Stimulated activated CD4-positive, alpha-beta T cell treated with anti-CD3 and anti-CD28 coated beads, Interleukin-4, amount 100 ng/mL, for 48 hours (primary cell): ENCODE data around the gene MACROD2.

Source experiments
- DNase-seq, 2 donors: peaks; one replicate each; pipeline ENCODE4 v3.0.0-alpha.2; 2020; ENCODE audit warnings: low read depth in 2 of 2

MACROD2 gene

GRCh38 chr20:14758356-14758755, 763.0 kb downstream of the MACROD2 start:
- no peak for DNase-seq

DNA sequence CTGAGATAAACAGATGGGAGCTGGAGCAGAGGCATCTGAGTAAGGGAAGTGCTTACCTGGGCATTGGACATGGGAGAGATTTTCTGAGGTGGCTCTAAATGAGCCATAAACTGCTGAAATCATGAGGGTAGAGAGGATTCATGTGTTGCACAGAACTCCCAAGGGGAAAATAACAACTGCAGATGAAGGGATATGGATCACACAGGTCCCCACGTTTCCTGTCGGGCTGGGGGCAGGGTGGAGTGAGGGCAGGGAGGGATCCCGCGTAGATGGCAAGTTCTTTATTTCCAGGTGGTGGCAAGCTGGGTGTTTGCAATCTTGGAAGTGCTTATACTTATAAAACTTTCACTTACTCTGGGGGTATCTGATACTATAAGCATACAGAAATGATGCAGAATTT, 764.7 kb downstream of the MACROD2 start:
- DNase-seq, result no peak

- no peak for DNase-seq
Measured at GRCh38 chr20:14761903-14762302, 766.6 kb downstream of the MACROD2 start.

DNA sequence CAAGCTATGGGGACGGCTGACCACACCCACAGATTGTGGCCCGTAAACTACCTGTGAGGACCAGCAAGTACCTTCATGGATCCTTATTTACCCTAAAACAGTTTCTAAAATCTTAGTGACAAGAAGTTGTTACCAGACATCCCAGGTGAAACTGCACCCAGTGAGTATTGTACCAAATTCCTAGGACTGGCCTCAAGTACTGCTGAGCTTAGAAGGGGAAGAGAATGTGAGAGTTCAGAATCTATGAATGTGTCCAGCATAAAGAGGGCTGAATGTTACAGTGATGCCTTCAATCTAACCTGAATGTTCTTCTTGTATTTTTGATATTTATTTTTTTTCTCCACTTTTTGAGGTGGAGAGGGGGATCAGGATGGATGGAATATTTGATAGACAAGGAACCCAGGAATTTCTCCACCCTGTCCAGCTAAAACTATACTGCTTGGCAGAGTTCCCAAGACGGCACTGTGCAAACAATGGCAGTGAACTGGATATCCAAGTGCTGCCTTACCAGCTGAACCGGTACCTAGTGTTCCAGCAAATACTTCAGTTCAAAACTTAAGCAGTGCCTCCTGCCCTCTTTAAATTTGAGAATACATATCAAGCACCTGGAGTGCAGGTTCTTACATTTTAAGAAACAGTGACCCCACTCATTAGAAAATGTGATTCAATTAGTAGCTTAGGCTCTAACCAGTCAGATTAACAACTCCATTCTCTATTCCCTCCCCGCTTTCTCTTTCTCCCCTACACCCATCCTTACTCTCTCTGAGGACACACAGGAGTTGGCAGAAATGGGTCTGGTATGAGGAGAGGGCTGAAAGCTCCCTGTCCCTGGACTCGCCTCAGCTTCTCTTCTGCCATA, 769.4 kb downstream of the MACROD2 start:
- no peak for DNase-seq

GRCh38 chr20:14765370-14765701, 770.0 kb downstream of the MACROD2 start:
- DNase-seq, result no peak

DNA sequence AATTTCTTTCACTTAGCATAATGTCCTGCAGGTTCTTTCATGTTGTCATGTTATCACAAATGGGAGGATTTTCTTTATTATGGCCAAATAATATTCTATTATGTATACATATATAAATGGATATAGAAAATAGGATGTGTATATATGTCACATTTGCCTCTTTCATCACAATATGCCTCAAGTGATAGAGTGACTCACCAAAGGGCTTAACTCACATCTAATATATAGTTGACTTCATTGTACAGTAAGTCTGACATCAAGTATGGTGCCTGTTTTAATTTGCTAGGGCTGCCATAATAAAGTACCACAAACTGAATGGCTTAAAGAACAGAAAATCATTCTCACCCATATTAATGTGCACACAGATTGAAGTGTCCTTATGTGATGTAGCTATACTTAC, 778.2 kb downstream of the MACROD2 start:
- no peak for DNase-seq

DNA sequence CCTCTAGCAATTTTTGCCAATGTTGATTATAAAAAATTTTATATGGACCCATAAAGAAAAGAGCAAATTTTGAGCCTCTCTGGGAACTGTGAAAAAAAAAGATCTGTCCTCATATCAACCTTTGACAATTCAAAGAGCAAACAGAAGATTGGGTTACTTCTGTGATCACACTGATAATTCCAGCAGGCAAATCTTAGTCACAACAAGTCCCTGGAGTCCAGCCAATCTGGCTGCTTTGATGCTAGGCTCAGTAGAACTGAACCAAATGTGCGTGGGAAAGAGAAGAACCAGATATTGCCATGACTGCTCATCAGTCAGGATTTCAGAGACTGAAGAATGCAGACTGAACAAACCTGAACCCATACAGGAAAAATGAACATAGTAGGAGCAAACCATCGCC, 780.5 kb downstream of the MACROD2 start:
- no peak for DNase-seq

DNA sequence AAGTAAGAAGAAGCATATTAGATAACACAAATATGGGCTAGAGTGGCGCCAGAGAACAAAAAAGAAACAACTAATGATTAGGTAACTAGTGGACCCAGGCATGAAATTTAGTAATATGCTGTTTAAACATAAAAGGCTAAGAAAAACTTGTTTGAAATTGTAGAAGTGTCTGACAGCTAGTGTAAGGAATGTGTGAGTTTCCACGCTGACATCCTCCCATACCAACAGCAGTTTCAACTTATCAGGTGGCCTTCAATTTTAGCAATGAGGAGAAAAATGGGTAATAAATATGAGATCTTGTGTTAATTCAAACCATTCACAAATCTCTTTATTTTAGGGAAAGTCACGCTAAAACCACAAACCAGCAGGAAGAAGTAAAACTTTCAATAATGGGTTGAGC, 782.3 kb downstream of the MACROD2 start:
- no peak for DNase-seq

- DNase-seq, result no peak
Measured at GRCh38 chr20:14778096-14778495, 782.8 kb downstream of the MACROD2 start.

- no peak for DNase-seq
Measured at GRCh38 chr20:14778875-14779274, 783.6 kb downstream of the MACROD2 start.

DNA sequence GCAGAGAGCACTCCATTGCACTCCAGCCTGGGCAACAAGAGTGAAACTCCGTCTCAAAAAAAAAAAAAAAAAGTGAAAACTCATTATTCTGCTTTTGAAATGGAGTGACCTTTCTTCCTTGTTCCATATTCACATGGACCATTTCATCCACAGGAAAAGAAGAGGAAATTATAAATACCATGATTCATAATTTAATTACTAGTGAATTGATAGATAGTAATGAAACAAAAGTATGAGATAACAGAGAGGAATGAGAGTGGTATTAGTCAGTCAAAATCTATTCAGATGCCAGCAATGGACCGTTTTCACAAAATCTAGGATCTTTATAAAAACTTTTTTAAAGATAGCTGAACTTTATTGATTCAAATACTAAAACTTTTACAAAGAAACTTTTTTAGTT, 785.2 kb downstream of the MACROD2 start:
- no peak for DNase-seq

DNA sequence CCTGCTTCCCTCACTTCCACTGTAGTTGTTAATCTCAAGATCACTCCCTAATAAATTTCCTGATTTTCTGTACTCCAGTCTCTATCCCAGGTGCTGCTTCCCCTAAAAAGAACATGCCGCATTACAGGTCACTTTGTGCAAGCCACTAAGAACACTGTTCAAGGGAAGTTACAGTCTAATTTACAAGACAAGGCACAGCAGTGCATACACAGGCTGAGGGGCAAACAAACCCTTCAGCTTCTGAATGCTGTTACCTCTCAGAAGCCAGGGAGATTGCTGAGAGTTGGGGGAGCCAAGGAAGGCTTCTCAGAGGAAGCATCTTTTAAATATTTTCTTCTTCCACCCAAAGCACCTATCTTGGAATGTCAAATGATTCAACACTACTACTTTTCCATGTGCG, 787.4 kb downstream of the MACROD2 start:
- no peak for DNase-seq

DNA sequence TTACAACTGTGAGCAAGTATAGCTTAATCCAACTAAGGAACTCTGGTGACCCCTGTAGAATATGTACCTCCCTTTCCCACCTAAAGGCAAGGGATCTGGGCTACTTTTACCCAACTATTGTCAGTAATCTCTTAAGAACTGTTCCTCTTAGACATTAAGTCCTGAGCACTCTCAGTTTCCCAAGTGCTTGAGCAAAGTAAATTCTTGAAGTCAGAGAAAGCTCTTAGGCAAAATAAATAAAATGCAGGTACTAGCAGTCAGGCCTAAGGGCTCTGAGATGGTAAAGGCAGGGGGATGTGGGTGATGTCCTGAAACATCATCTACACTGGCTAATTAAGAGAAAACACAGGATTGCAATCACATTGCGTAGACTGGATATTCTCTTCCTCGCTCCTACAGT, 788.5 kb downstream of the MACROD2 start:
- DNase-seq, result no peak

DNA sequence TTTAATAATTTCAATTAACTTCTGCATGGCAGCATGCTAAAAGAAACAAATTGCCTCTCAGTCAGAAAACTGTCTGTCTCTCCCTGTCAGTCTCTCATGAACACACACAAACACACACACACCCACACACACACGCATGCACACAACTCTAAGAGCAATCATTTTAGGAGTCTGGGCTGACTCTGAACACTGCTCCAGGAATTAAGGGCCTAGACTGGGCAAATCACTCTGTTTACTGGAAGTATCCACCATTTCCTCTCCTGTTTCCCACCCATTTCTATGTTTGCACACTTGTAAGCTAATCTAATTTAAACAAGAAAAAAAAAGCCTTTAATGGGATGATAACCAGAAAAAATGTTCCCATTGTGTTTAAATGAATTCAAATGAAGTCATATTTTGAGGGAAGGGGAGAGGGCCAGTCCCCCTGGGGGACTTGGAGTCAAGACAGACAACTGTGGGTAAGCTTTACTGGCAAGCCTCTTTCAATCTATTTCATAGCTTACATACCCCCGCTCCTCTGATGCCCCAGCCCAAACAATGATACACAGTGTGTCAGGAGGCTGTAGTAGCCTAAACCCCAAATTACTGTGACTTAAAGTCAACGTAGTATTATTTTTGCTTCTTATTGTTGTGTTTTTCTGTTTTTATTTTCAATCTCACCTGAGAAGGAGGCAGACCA, 789.9 kb downstream of the MACROD2 start:
- DNase-seq, result no peak

GRCh38 chr20:14790190-14790589, 794.9 kb downstream of the MACROD2 start:
- DNase-seq, result no peak

GRCh38 chr20:14790771-14791620, 795.7 kb downstream of the MACROD2 start:
- DNase-seq, result no peak

DNA sequence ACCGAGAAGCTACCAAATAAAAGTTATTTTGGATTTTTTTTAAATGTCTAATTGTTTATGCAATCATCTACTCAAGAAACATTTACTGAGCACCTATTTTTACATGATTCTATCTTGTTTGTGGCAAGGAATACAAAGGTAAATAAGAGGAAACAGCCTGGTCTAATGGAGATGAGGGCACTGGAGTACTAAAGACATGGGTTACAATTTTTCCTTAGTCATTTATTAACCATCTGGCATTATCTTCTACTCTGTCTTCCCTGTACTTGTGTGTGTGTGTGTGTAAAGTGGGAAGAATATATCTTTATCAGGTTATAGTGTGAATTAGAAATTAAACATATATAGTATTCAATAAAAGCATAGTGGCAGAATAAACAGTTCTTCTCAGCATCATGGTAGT, 797.6 kb downstream of the MACROD2 start:
- no peak for DNase-seq

DNA sequence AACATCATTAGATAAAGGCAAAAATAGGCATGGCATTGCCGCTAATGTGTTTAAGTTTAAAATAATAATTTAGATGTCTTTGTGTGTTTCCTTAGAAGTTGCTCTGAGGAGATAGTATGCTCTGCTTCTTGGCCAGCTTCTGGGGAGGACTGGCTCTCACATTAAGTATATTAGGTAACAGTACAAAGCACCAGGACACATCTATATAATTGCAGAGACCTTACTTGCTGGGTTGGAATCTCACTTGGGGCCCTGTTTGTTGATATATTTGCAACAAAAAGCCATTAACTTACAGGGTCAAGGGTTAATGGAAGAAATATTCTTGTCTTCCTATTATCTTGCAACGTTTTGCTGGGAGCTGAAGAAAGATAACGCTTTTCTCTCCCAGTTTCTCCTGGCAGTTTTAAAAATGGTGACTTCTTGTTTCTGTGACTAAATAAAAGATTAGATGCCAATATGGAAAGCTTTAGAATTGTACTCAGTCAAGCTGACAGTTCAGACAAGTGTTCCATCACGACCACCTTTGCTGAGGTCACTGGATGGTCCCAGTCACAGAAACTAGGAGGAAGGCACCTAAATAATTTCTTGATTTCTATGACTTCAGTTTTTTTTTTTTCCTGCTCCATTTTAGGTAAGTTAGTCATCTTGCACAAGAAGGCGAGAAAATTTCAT, 804.4 kb downstream of the MACROD2 start:
- no peak for DNase-seq

GRCh38 chr20:14800707-14801425, 805.5 kb downstream of the MACROD2 start:
- no peak for DNase-seq

DNA sequence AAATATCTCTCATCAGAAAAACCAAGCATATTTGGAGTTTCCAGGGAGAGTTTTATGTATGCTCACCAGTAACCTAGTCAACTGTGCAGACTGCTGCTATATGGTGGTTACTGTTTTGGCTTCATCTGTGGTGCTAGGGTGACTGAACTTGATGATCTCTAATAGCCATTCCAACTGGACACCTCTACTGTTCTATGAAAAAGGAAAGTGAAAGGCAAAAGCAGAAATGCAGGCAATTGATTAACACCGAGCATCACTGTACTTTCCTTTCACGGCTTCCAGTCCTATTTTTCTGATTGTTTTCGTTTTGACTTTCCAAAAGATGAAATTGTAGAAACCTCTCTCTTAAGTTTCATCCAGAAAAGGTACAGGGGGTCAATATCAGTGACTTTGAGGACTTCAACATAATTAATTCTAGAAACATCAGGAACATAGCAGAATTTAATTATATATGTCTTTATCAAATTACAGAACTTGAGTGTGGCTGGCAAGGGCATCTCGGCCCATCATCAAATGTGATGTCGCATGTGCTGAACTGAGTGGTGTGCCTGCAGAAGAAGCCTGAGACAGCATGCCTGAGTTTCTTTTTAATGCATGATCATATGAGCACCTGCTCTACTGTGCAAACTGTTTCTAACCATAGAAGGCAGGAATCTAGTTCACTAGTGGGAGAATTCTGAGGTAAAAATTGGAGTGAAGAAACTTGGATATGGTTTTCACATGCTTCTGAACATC, 806.4 kb downstream of the MACROD2 start:
- DNase-seq, result no peak

GRCh38 chr20:14807224-14807623, 811.9 kb downstream of the MACROD2 start:
- no peak for DNase-seq
